H9 (cell line): ENCODE results near the gene EXOC3L1. TPM values are rescaled to one million over a fixed set of nuclear protein-coding genes. Genes with fewer than 3 reads are reported as not detected.

ENCODE experiments used
- DNase-seq: peaks from one replicate; pipeline ENCODE4 v3.0.0-alpha.2; 2017
- H2AFZ ChIP-seq: one replicate; pipeline ENCODE4 v1.6.1; 2013; ENCODE audit warnings: mild to moderate bottlenecking, low read length, control low read depth, moderate library complexity
- H2AK5ac ChIP-seq: 2 replicates; pipeline ENCODE4 v1.6.1; 2013; ENCODE audit warnings: low read length, control low read depth, mixed read lengths; ENCODE audit not compliant: insufficient read length
- H2BK120ac ChIP-seq: one replicate; pipeline ENCODE4 v1.6.1; 2013; ENCODE audit warnings: low read depth, mild to moderate bottlenecking, low read length, control low read depth, inconsistent platforms; ENCODE audit not compliant: poor library complexity, severe bottlenecking
- H2BK12ac ChIP-seq: 2 replicates; pipeline ENCODE4 v1.6.1; 2013; ENCODE audit warnings: low read length, control low read depth, mixed read lengths, low read depth; ENCODE audit not compliant: insufficient read length
- H2BK15ac ChIP-seq: 2 replicates; pipeline ENCODE4 v1.6.1; 2013; ENCODE audit warnings: low read depth, low read length, control low read depth
- H2BK20ac ChIP-seq: one replicate; pipeline ENCODE4 v1.6.1; 2013; ENCODE audit warnings: low read depth, mild to moderate bottlenecking, low read length, control low read depth, inconsistent platforms; ENCODE audit not compliant: poor library complexity, severe bottlenecking
- H2BK5ac ChIP-seq: 2 replicates; pipeline ENCODE4 v1.6.1; 2013; ENCODE audit warnings: low read length, control low read depth, mixed read lengths; ENCODE audit not compliant: insufficient read length
- H3K14ac ChIP-seq: 2 replicates; pipeline ENCODE4 v1.6.1; 2013; ENCODE audit warnings: low read length, control low read depth; ENCODE audit not compliant: insufficient read depth
- H3K18ac ChIP-seq: 2 replicates; pipeline ENCODE4 v1.6.1; 2013; ENCODE audit warnings: low read depth, mild to moderate bottlenecking, mixed read lengths, low read length, control low read depth; ENCODE audit not compliant: insufficient read length
- H3K23ac ChIP-seq: 2 replicates; pipeline ENCODE4 v1.6.1; 2013; ENCODE audit warnings: low read length, control low read depth, mixed read lengths, low read depth; ENCODE audit not compliant: insufficient read length
- H3K23me2 ChIP-seq: 2 replicates; pipeline ENCODE4 v1.6.1; 2013; ENCODE audit warnings: low read depth, mild to moderate bottlenecking, mixed read lengths, low read length, control low read depth; ENCODE audit not compliant: insufficient read length, poor library complexity, severe bottlenecking
- H3K27ac ChIP-seq: 2 replicates; pipeline ENCODE4 v1.5.1; 2013; ENCODE audit warnings: low read length, control low read depth, mixed read lengths, low read depth; ENCODE audit not compliant: insufficient read length
- H3K27me3 ChIP-seq: 2 replicates; pipeline ENCODE4 v1.6.1; 2013; ENCODE audit warnings: low read length, control low read depth, inconsistent platforms; ENCODE audit not compliant: insufficient read depth
- H3K4ac ChIP-seq: 2 replicates; pipeline ENCODE4 v1.6.1; 2013; ENCODE audit warnings: low read depth, mild to moderate bottlenecking, control low read depth, inconsistent platforms, low read length, moderate library complexity
- H3K4me1 ChIP-seq: 2 replicates; pipeline ENCODE4 v1.6.1; 2013; ENCODE audit warnings: low read length, control low read depth, inconsistent platforms; ENCODE audit not compliant: insufficient read depth
- H3K4me2 ChIP-seq: 2 replicates; pipeline ENCODE4 v1.6.1; 2013; ENCODE audit warnings: low read length, control low read depth, mixed read lengths; ENCODE audit not compliant: insufficient read length, insufficient read depth
- H3K56ac ChIP-seq: 2 replicates; pipeline ENCODE4 v1.6.1; 2013; ENCODE audit warnings: low read depth, mild to moderate bottlenecking, mixed read lengths, low read length, control low read depth; ENCODE audit not compliant: insufficient read length
- H3K79me1 ChIP-seq: 2 replicates; pipeline ENCODE4 v1.6.1; 2013; ENCODE audit warnings: low read depth, mild to moderate bottlenecking, moderate library complexity, low read length, control low read depth, inconsistent platforms; ENCODE audit not compliant: insufficient read depth, poor library complexity, severe bottlenecking
- H3K79me2 ChIP-seq: 2 replicates; pipeline ENCODE4 v1.6.1; 2013; ENCODE audit warnings: low read length, control low read depth, inconsistent platforms; ENCODE audit not compliant: insufficient read depth
- H3K9ac ChIP-seq: 2 replicates; pipeline ENCODE4 v1.6.1; 2013; ENCODE audit warnings: low read length, control low read depth, mixed read lengths; ENCODE audit not compliant: insufficient read length; ENCODE audit errors: extremely low read depth
- H3K9me3 ChIP-seq: one replicate; pipeline ENCODE4 v1.6.1; 2013; ENCODE audit warnings: low read depth, low read length, inconsistent platforms; ENCODE audit not compliant: control insufficient read depth
- H3T11ph ChIP-seq: one replicate; pipeline ENCODE4 v1.6.1; 2013; ENCODE audit warnings: mild to moderate bottlenecking, low read length, control low read depth, inconsistent platforms
- H4K20me1 ChIP-seq: one replicate; pipeline ENCODE4 v1.6.1; 2013; ENCODE audit not compliant: control insufficient read depth, insufficient read length, insufficient read depth
- H4K5ac ChIP-seq: 2 replicates; pipeline ENCODE4 v1.6.1; 2013; ENCODE audit warnings: low read depth, mild to moderate bottlenecking, mixed read lengths, low read length, control low read depth; ENCODE audit not compliant: insufficient read length
- H4K8ac ChIP-seq: replicated peaks from 2 replicates; pipeline ENCODE4 v1.6.1; 2013; ENCODE audit warnings: low read length, control low read depth, mixed read lengths, low read depth; ENCODE audit not compliant: insufficient read length
- H4K91ac ChIP-seq: 2 replicates; pipeline ENCODE4 v1.6.1; 2013; ENCODE audit warnings: low read depth, mild to moderate bottlenecking, moderate library complexity, mixed read lengths, low read length, control low read depth; ENCODE audit not compliant: insufficient read length
- H3K27ac Mint-ChIP-seq, 3 experiments: 2 replicates in 2 of 3; 3 replicates in 1 of 3; pipeline ENCODE4 v1.8.0; 2020 to 2021; ENCODE audit warnings: mixed read lengths in 3 of 3, mild to moderate bottlenecking in 1 of 3, moderate library complexity in 1 of 3
- H3K27me3 Mint-ChIP-seq: 2 replicates; pipeline ENCODE4 v1.8.0; 2021; ENCODE audit warnings: low read depth, mild to moderate bottlenecking, moderate library complexity, mixed read lengths
- H3K36me3 Mint-ChIP-seq, 3 experiments: 2 replicates in 2 of 3; 3 replicates in 1 of 3; pipeline ENCODE4 v1.8.0; 2020 to 2021; ENCODE audit warnings: low read depth in 3 of 3, mixed read lengths in 3 of 3; ENCODE audit not compliant: insufficient read depth in 1 of 3
- H3K4me1 Mint-ChIP-seq, 2 experiments: 2 replicates each; pipeline ENCODE4 v1.8.0; 2020; ENCODE audit warnings: mixed read lengths in 2 of 2
- H3K4me3 Mint-ChIP-seq, 2 experiments: 2 replicates in 1 of 2; 3 replicates in 1 of 2; pipeline ENCODE4 v1.8.0; 2020 to 2021; ENCODE audit warnings: mild to moderate bottlenecking in 2 of 2, mixed read lengths in 2 of 2, moderate library complexity in 1 of 2
- H3K9me3 Mint-ChIP-seq, 2 experiments: 2 replicates in 1 of 2; 3 replicates in 1 of 2; pipeline ENCODE4 v1.8.0; 2020; ENCODE audit warnings: mild to moderate bottlenecking in 2 of 2, mixed read lengths in 2 of 2, moderate library complexity in 1 of 2
- CTCF ChIP-seq: fragments of 200-600 bp; sonication (generic); conservative IDR thresholded peaks from 3 replicates; pipeline ENCODE4 v1.8.0; 2021; ENCODE audit warnings: antibody characterized with exemption, mild to moderate bottlenecking
- WGBS: extraction: QIAGEN DNeasy Blood & Tissue Kit; methylation state at CpG from one replicate; pipeline ENCODE4 v1.1.7; 2013; ENCODE audit warnings: missing lambda C conversion rate, low lambda C conversion rate, mixed read lengths; ENCODE audit not compliant: insufficient read length; ENCODE audit errors: extremely low coverage; 5-methylcytosine and 5-hydroxymethylcytosine counted together
- total RNA-seq: library from RNA; stranded (reverse); gene quantifications from 2 replicates; pipeline ENCODE4 v1.2.1, GENCODE V29; 2021

The EXOC3L1 gene
- total RNA-seq, 1 experiment from 2014 or later = 3.3 TPM

GRCh38 chr16:67148221-67148620 lies 41.7 kb downstream of the EXOC3L1 start:
- Mint-ChIP-seq H3K27me3 (peaks cover 23% of the 10 kb centered on the region), H3K9me3 (peaks cover 0 to 3% of the 10 kb centered on the region in 2 experiments; a peak in 2 of 5 replicates), H3K27ac (no peak overlapping the region; a peak in 1 of 7 replicates), H3K4me3 (no peak overlapping the region; a peak in 1 of 5 replicates), H3K4me1 (peaks cover 10 to 14% of the 10 kb centered on the region in 2 experiments), H3K36me3 (peaks cover 13 to 54% (median 54%) of the 10 kb centered on the region in 3 experiments)
- Histone ChIP-seq H3K27me3 (peaks cover 12% of the 10 kb centered on the region; the same call in 1 of the 2 replicates), H2AFZ (no peak overlapping the region), H3T11ph (no peak overlapping the region), H4K5ac (no peak overlapping the region), H3K79me1 (no peaks in the 10 kb centered on the region), H3K23ac (no peak overlapping the region), H2BK120ac (no peak overlapping the region), H3K4ac (no peak overlapping the region), H2BK5ac (no peak overlapping the region), H2BK20ac (no peak overlapping the region), H3K9me3 (no peaks in the 10 kb centered on the region), H3K9ac (no peak overlapping the region), H3K14ac (no peak overlapping the region), H3K56ac (no peak overlapping the region), H2BK15ac (no peak overlapping the region), H4K91ac (no peak overlapping the region), H2BK12ac (no peak overlapping the region), H3K27ac (no peak overlapping the region), H4K20me1 (no peaks in the 10 kb centered on the region), H3K4me1 (no peaks in the 10 kb centered on the region), H4K8ac (no peak overlapping the region), H2AK5ac (no peak overlapping the region), H3K23me2 (peaks cover 5% of the 10 kb centered on the region), H3K79me2 (no peaks in the 10 kb centered on the region), H3K18ac (no peak overlapping the region), H3K4me2 (no peak overlapping the region)
- no peak for TF ChIP-seq CTCF
- DNase-seq = no peak
- WGBS = no CpG with 5 or more reads among the region's 2 CpGs
